HepG2 (cell line): ENCODE data around the gene SGCE. TPM values are rescaled to one million over a fixed set of nuclear protein-coding genes. Genes with fewer than 3 reads are reported as not detected.
A peak's percentile ranks its signal among the peaks of the same experiment; 100 is the strongest.

Experiments used
- ATAC-seq: fragments of 200-7000 bp; cut with Tn5 transposase; 3 replicates; pipeline ENCODE4 v1.9.1; 2020; ENCODE audit warnings: mild to moderate bottlenecking, moderate library complexity
- BruUV-seq: library from RNA; stranded (reverse); fragments of 400-500 nt; replicated peaks from 2 replicates; lab custom pipeline; 2021; lab: Mats Ljungman, UMichigan
- CTCF ChIA-PET: fragments of 300-600 bp; formaldehyde crosslinking; extraction: SDS; loops from one replicate; lab custom pipeline; 2021; ENCODE audit warnings: low total read pairs, inconsistent platforms, low intra/inter-chr PET ratio; lab: Yijun Ruan, JAX
- POLR2A ChIA-PET: fragments of 350-600 bp; sonication (Branson Sonifier 250); formaldehyde crosslinking; loops from one replicate; lab custom pipeline; 2020; ENCODE audit warnings: antibody characterized with exemption, inconsistent platforms; lab: Yijun Ruan, JAX
- DNase-seq: peaks from one replicate; pipeline ENCODE4 v3.0.0-alpha.2; 2015; ENCODE audit warnings: low spot score
- FAIRE-seq: peaks from 3 replicates; lab custom pipeline; 2011; peaks lifted over from hg19 to GRCh38; lab: Jason Lieb, UNC
- H2AFZ ChIP-seq: one replicate; pipeline ENCODE4 v1.6.1; 2011; ENCODE audit warnings: low read length, inconsistent platforms
- H3K27ac ChIP-seq: fragments of 300-600 bp; 3 replicates; pipeline ENCODE4 v1.8.0; 2011; ENCODE audit warnings: mixed run types, mild to moderate bottlenecking, mixed read lengths, low read length, inconsistent platforms; ENCODE audit not compliant: insufficient read depth; ENCODE audit errors: extremely low read length
- H3K27me3 ChIP-seq, 2 experiments: fragments of 200-600 bp in 1 of 2; 2 replicates in 1 of 2; 3 replicates in 1 of 2; pipeline versions ENCODE4 v1.6.0 to v1.8.0; 2011; ENCODE audit warnings: low read length in 2 of 2, mild to moderate bottlenecking in 2 of 2, moderate library complexity in 2 of 2, inconsistent platforms in 1 of 2; ENCODE audit not compliant: insufficient read depth in 2 of 2, control insufficient read depth in 1 of 2
- H3K36me3 ChIP-seq, 2 experiments: fragments of 200-600 bp in 1 of 2; replicated peaks in 1 of 2; 2 replicates in 1 of 2; 3 replicates in 1 of 2; pipeline versions ENCODE4 v1.5.1 to v1.8.0; 2011; ENCODE audit warnings: low read length in 2 of 2, inconsistent platforms in 1 of 2; ENCODE audit not compliant: insufficient read depth in 2 of 2, control insufficient read depth in 1 of 2
- H3K4me1 ChIP-seq: 2 replicates; pipeline ENCODE4 v1.5.1; 2012; ENCODE audit warnings: low read length, inconsistent platforms; ENCODE audit not compliant: insufficient read depth
- H3K4me2 ChIP-seq: 2 replicates; pipeline ENCODE4 v1.6.0; 2011; ENCODE audit warnings: low read depth, low read length, inconsistent platforms
- H3K4me3 ChIP-seq, 3 experiments: fragments of 200-600 bp in 1 of 3; sonication (generic), shearing (Covaris generic) in 1 of 3; replicated peaks in 1 of 3; 2 replicates each; pipeline ENCODE4 v1.5.1; 2011 to 2016; ENCODE audit warnings: low read length in 3 of 3, inconsistent platforms in 2 of 3, low read depth in 2 of 3, mild to moderate bottlenecking in 2 of 3, control low read depth in 1 of 3, mixed read lengths in 1 of 3; ENCODE audit not compliant: insufficient read depth in 1 of 3
- H3K79me2 ChIP-seq: one replicate; pipeline ENCODE4 v1.6.1; 2011; ENCODE audit warnings: low read length, inconsistent platforms; ENCODE audit not compliant: insufficient read depth
- H3K9ac ChIP-seq: 2 replicates; pipeline ENCODE4 v1.6.0; 2011; ENCODE audit warnings: mild to moderate bottlenecking, low read depth, low read length, inconsistent platforms; ENCODE audit not compliant: insufficient read depth
- H3K9me3 ChIP-seq: 2 replicates; pipeline ENCODE4 v1.5.1; 2012; ENCODE audit warnings: mild to moderate bottlenecking, low read length
- H4K20me1 ChIP-seq: 2 replicates; pipeline ENCODE4 v1.6.0; 2011; ENCODE audit warnings: inconsistent platforms, mild to moderate bottlenecking, low read length, moderate library complexity; ENCODE audit not compliant: insufficient read depth
- CAMTA2 ChIP-seq: sonication (generic); formaldehyde crosslinking; IDR thresholded peaks from 2 replicates; pipeline ENCODE4 v1.4.0; 2020; ENCODE audit warnings: mild to moderate bottlenecking, missing genetic modification reagents, borderline replicate concordance
- IRX3 ChIP-seq: sonication (generic); formaldehyde crosslinking; IDR thresholded peaks from 2 replicates; pipeline ENCODE4 v1.8.1; 2023; ENCODE audit warnings: mild to moderate bottlenecking, low read depth, missing genetic modification reagents, borderline replicate concordance
- ISL2 ChIP-seq: sonication (generic); formaldehyde crosslinking; IDR thresholded peaks from 2 replicates; pipeline ENCODE4 v1.5.0; 2020; ENCODE audit warnings: missing genetic modification reagents
- SP2 ChIP-seq: sonication (generic); formaldehyde crosslinking; IDR thresholded peaks from 2 replicates; pipeline ENCODE4 v1.5.1; 2020; ENCODE audit warnings: mild to moderate bottlenecking, missing genetic modification reagents
- ZNF232 ChIP-seq: sonication (generic); formaldehyde crosslinking; IDR thresholded peaks from 2 replicates; pipeline ENCODE4 v1.4.0; 2020; ENCODE audit warnings: missing genetic modification reagents, borderline replicate concordance
- ZNF337 ChIP-seq: sonication (generic); formaldehyde crosslinking; IDR thresholded peaks from 2 replicates; pipeline ENCODE4 v1.5.1; 2020; ENCODE audit warnings: missing genetic modification reagents, low read depth, mild to moderate bottlenecking, borderline replicate concordance
- ZNF563 ChIP-seq: sonication (generic); formaldehyde crosslinking; IDR thresholded peaks from 2 replicates; pipeline ENCODE4 v1.8.0; 2022; ENCODE audit warnings: mild to moderate bottlenecking, moderate library complexity, missing genetic modification reagents
- ZNF605 ChIP-seq: sonication (generic); formaldehyde crosslinking; IDR thresholded peaks from 2 replicates; pipeline ENCODE4 v1.8.0; 2022; ENCODE audit warnings: mild to moderate bottlenecking, missing genetic modification reagents
- ZNF747 ChIP-seq: sonication (generic); formaldehyde crosslinking; IDR thresholded peaks from 2 replicates; pipeline ENCODE4 v1.8.1; 2023; ENCODE audit warnings: missing genetic modification reagents, mild to moderate bottlenecking, borderline replicate concordance
- ZNF777 ChIP-seq: sonication (generic); formaldehyde crosslinking; IDR thresholded peaks from 2 replicates; pipeline ENCODE4 v1.4.0; 2020; ENCODE audit warnings: missing genetic modification reagents
- ZSCAN31 ChIP-seq: sonication (generic); formaldehyde crosslinking; IDR thresholded peaks from 2 replicates; pipeline ENCODE4 v1.5.0; 2020; ENCODE audit warnings: low read depth, mild to moderate bottlenecking, missing genetic modification reagents
- WGBS: methylation state at CpG from one replicate; pipeline ENCODE4 v1.1.6; 2017; ENCODE audit warnings: low lambda C conversion rate; 5-methylcytosine and 5-hydroxymethylcytosine counted together
- in situ Hi-C: cut with HindIII; loops from 2 replicates; pipeline ENCODE4 v1.10.0; 2017; ENCODE audit warnings: low pct_unique_long_range_greater_than_20kb; ENCODE audit not compliant: extremely low pct_ligation_motif_present
- intact Hi-C: fragments of 100-400 bp; cut with micrococcal nuclease; formaldehyde crosslinking; loops from one replicate; pipeline ENCODE4 v1.10.0; 2022; ENCODE audit not compliant: unreplicated experiment
- polyA plus RNA-seq, 8 experiments: library from polyadenylated mRNA; depleted of rRNA in 3 of 8; stranded (reverse) in 7 of 8; unstranded in 1 of 8; fragments of >200 nt; fragmentation: Illumina TruSeq in 4 of 8; extraction: Trizol in 4 of 8; gene quantifications; 2 replicates each; pipeline versions ENCODE4 v1.2.1 to v1.2.3, GENCODE V29; 2011 to 2016; ENCODE audit warnings: low read depth in 4 of 8, missing spikeins in 1 of 8, mixed read lengths in 1 of 8; ENCODE audit not compliant: insufficient read depth in 1 of 8
- total RNA-seq, 5 experiments: library from RNA; depleted of rRNA; stranded (reverse); fragments of >200 nt; fragmentation: Illumina TruSeq; extraction: Trizol; gene quantifications; 2 replicates each; pipeline ENCODE4 v1.2.3, GENCODE V29; 2016; ENCODE audit warnings: low read depth in 1 of 5
- TF ChIP-seq, protein P1 (sequence below): sonication (generic); formaldehyde crosslinking; IDR thresholded peaks from 2 replicates; pipeline ENCODE4 v1.4.0; 2020; ENCODE audit warnings: missing genetic modification reagents, low read depth, mild to moderate bottlenecking, borderline replicate concordance
- TF ChIP-seq, protein P2 (sequence below): sonication (generic); formaldehyde crosslinking; IDR thresholded peaks from 2 replicates; pipeline ENCODE4 v1.4.0; 2020; ENCODE audit warnings: mild to moderate bottlenecking, missing genetic modification reagents
- TF ChIP-seq, protein P3 (sequence below): sonication (generic); formaldehyde crosslinking; IDR thresholded peaks from 2 replicates; pipeline ENCODE4 v1.8.1; 2022; ENCODE audit warnings: low read depth, mild to moderate bottlenecking, missing genetic modification reagents

The SGCE gene
- total and polyA plus RNA-seq, 2 of the 13 experiments (the other 11 are each of a cell fraction or from before 2014, with no cell fraction given): 52.3 to 71.1 TPM

DNA sequence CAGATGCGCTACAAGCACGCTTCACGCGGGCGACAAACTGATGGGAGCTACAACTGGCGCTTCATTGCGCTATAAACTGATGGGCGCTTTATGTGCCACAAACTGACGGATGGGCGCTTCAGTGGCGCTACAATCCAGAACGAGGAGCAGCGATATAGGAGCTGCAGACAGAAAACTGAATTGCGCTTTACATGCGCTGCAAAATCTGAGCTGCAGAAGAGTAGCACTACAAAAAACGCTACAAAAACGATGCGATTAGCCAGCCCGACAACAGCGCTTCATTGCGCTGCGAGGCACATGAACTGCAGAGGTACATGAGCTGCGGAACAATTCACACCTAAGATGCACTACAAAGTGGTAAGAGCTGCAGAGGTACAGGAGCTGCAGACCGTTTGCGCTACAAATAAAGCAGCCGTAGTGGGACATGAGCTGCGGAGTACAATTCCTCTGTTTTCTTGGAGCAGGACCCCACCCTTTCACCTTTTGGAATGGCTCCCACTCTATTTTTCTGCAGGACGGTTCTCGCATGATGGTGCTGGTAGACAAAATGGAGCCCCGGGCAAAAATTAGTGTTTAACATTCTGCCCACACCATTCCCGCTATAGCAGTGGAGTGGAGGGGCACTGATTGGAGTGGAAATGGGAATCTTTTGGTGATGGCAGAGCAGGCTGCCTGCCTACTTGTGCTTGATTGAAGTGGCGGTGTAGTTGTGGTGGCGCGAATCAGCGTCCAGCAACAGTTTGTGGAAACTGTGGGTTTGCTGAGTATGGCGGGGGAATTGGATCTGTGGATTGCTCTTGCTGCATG, 1.2 kb upstream of the SGCE start (continued):
- TF ChIP-seq, protein P1, sequence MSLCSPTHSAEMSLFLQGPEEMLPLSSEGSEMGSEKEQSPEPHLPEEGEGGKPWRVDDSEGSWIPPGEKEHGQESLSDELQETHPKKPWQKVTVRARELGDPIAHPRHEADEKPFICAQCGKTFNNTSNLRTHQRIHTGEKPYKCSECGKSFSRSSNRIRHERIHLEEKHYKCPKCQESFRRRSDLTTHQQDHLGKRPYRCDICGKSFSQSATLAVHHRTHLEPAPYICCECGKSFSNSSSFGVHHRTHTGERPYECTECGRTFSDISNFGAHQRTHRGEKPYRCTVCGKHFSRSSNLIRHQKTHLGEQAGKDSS (CRISPR knock-in tag): no peak
- TF ChIP-seq SP2: 0 out of 2 replicates have a peak, but pooled peaks have one; percentile 24
- TF ChIP-seq IRX3 (CRISPR knock-in tag): no peak
- TF ChIP-seq, all 625 proteins: peak for 26

DNA sequence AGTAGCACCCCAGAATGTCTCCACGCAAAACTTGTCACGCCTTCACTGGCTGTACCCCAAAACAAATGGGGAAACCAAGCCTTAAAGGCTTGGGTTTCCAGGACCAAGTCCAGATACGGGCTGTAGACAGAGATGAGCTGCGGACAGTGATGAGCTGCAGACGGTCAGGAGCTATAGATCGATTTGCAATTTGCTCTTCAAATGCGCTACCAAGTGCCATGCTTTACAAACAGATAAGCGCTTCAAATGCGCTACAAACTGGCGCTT, 658 bp upstream of the SGCE start:
- Histone ChIP-seq H3K4me2 (peak overlapping the region; percentile 66), H4K20me1 (peaks cover 27% of the 10 kb centered on the region), H3K36me3 (no peaks in the 10 kb centered on the region), H3K27ac (peak overlapping the region; percentile 77), H3K27me3 (no peaks in the 10 kb centered on the region), H3K79me2 (peaks cover 88% of the 10 kb centered on the region), H3K9ac (peak overlapping the region; percentile 86), H3K4me3 (peak overlapping the region; percentile 55 to 78 (median 61)), H3K9me3 (no peaks in the 10 kb centered on the region), H2AFZ (no peak overlapping the region), H3K4me1 (peaks cover 36% of the 10 kb centered on the region)
- FAIRE-seq (no peak), ATAC-seq (no peak), DNase-seq (no peak)
- CTCF ChIA-PET: interaction anchor here (1.3 kb wide), 1 partner anchor 207 kb away, joined by 5 read pairs; no protein-coding TSS in a partner anchor
- POLR2A ChIA-PET: interaction anchor here (0.9 to 4.4 kb wide), 21 partner anchors 10 to 778 kb away, joined by 3 to 37 read pairs (median 5); partner anchors contain the start of gene PON2
- WGBS: 69% methylated on average over 5 of the region's 10 CpGs
- intact Hi-C loops (loop anchor here (5.0 kb wide), 3 partner anchors 209 to 546 kb away; partner anchors contain the start of gene PPP1R9A), in situ Hi-C loops (no loop called here)
- BruUV-seq: TSS peak; percentile 74
- TF ChIP-seq ZSCAN31 (CRISPR knock-in tag): no peak
- TF ChIP-seq, protein P2, sequence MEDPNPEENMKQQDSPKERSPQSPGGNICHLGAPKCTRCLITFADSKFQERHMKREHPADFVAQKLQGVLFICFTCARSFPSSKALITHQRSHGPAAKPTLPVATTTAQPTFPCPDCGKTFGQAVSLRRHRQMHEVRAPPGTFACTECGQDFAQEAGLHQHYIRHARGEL (CRISPR knock-in tag): 0 out of 2 replicates have a peak, but pooled peaks have one; percentile 38
- peak; percentile 34; the same call in 1 of the 2 replicates for TF ChIP-seq ZNF777 (CRISPR knock-in tag)
- 0 out of 2 replicates have a peak, but pooled peaks have one; percentile 33 for TF ChIP-seq CAMTA2
- peak; percentile 66; the same call in 1 of the 2 replicates for TF ChIP-seq ZNF563 (CRISPR knock-in tag)
- TF ChIP-seq ZNF605 (CRISPR knock-in tag): peak; percentile 4; the same call in 1 of the 2 replicates
- TF ChIP-seq ZNF747 (CRISPR knock-in tag): peak; percentile 5; the same call in 1 of the 2 replicates
- 0 out of 2 replicates have a peak, but pooled peaks have one; percentile 38 for TF ChIP-seq ZNF232 (CRISPR knock-in tag)
- TF ChIP-seq ZNF337 (CRISPR knock-in tag): 0 out of 2 replicates have a peak, but pooled peaks have one; percentile 62
- peak; percentile 8; the same call in 1 of the 2 replicates for TF ChIP-seq ISL2 (CRISPR knock-in tag)
- TF ChIP-seq, protein P3, sequence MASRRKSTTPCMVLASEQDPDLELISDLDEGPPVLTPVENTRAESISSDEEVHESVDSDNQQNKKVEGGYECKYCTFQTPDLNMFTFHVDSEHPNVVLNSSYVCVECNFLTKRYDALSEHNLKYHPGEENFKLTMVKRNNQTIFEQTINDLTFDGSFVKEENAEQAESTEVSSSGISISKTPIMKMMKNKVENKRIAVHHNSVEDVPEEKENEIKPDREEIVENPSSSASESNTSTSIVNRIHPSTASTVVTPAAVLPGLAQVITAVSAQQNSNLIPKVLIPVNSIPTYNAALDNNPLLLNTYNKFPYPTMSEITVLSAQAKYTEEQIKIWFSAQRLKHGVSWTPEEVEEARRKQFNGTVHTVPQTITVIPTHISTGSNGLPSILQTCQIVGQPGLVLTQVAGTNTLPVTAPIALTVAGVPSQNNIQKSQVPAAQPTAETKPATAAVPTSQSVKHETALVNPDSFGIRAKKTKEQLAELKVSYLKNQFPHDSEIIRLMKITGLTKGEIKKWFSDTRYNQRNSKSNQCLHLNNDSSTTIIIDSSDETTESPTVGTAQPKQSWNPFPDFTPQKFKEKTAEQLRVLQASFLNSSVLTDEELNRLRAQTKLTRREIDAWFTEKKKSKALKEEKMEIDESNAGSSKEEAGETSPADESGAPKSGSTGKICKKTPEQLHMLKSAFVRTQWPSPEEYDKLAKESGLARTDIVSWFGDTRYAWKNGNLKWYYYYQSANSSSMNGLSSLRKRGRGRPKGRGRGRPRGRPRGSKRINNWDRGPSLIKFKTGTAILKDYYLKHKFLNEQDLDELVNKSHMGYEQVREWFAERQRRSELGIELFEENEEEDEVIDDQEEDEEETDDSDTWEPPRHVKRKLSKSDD (CRISPR knock-in tag): 0 out of 2 replicates have a peak, but pooled peaks have one; percentile 23
